HepG2 (cell line): ENCODE measurements around the gene MVP. TPM values are rescaled to one million over a fixed set of nuclear protein-coding genes. Genes with fewer than 3 reads are reported as not detected.

Experiments used
- EP300 ChIP-seq, 3 experiments: sonication (generic) in 1 of 3; formaldehyde crosslinking in 1 of 3; IDR thresholded peaks; 2 replicates each; pipeline versions ENCODE4 v1.5.1 to v1.6.1; 2011 to 2020; ENCODE audit warnings: low read depth in 2 of 3, low read length in 2 of 3, borderline replicate concordance in 1 of 3, improper control_type of control experiment in 1 of 3, mild to moderate bottlenecking in 1 of 3, missing genetic modification reagents in 1 of 3, moderate library complexity in 1 of 3
- HNRNPL ChIP-seq: fragments of 200-400 bp; formaldehyde crosslinking; IDR thresholded peaks from 2 replicates; pipeline ENCODE4 v1.6.1; 2017; ENCODE audit warnings: mild to moderate bottlenecking, low read depth, low read length
- HOXA3 ChIP-seq: sonication (generic); formaldehyde crosslinking; IDR thresholded peaks from 2 replicates; pipeline ENCODE4 v1.5.0; 2020; ENCODE audit warnings: missing genetic modification reagents
- IRX3 ChIP-seq: sonication (generic); formaldehyde crosslinking; IDR thresholded peaks from 2 replicates; pipeline ENCODE4 v1.8.1; 2023; ENCODE audit warnings: mild to moderate bottlenecking, low read depth, missing genetic modification reagents, borderline replicate concordance
- MAF1 ChIP-seq: sonication (generic); formaldehyde crosslinking; IDR thresholded peaks from 2 replicates; pipeline ENCODE4 v1.5.0; 2020; ENCODE audit warnings: missing genetic modification reagents, borderline replicate concordance
- MAFK ChIP-seq, 2 experiments: IDR thresholded peaks in 1 of 2; conservative IDR thresholded peaks in 1 of 2; 2 replicates each; pipeline ENCODE4 v1.6.1; 2011; ENCODE audit warnings: improper control_type of control experiment in 2 of 2, low read length in 2 of 2
- MAZ ChIP-seq, 2 experiments: sonication (generic) in 1 of 2; formaldehyde crosslinking in 1 of 2; IDR thresholded peaks; 2 replicates each; pipeline versions ENCODE4 v1.5.0 to v1.6.1; 2012 to 2020; ENCODE audit warnings: low read depth in 2 of 2, mild to moderate bottlenecking in 2 of 2, borderline replicate concordance in 1 of 2, improper control_type of control experiment in 1 of 2, low read length in 1 of 2, missing genetic modification reagents in 1 of 2, moderate library complexity in 1 of 2
- MTA3 ChIP-seq: sonication (generic); formaldehyde crosslinking; IDR thresholded peaks from 2 replicates; pipeline ENCODE4 v1.4.0; 2020; ENCODE audit warnings: missing genetic modification reagents
- PHF8 ChIP-seq: sonication (generic); formaldehyde crosslinking; IDR thresholded peaks from 2 replicates; pipeline ENCODE4 v1.5.0; 2020; ENCODE audit warnings: missing genetic modification reagents
- REL ChIP-seq: sonication (generic); formaldehyde crosslinking; conservative IDR thresholded peaks from 2 replicates; pipeline ENCODE4 v1.8.0; 2022; ENCODE audit warnings: mild to moderate bottlenecking, missing genetic modification reagents, moderate library complexity
- RXRA ChIP-seq: sonication (generic); formaldehyde crosslinking; IDR thresholded peaks from 2 replicates; pipeline ENCODE4 v1.5.1; 2020; ENCODE audit warnings: missing genetic modification reagents
- SALL2 ChIP-seq: sonication (generic); formaldehyde crosslinking; IDR thresholded peaks from 2 replicates; pipeline ENCODE4 v1.8.1; 2023; ENCODE audit warnings: mild to moderate bottlenecking, missing genetic modification reagents, inconsistent platforms
- SP140L ChIP-seq: sonication (generic); formaldehyde crosslinking; IDR thresholded peaks from 2 replicates; pipeline ENCODE4 v1.4.0; 2020; ENCODE audit warnings: missing genetic modification reagents, borderline replicate concordance
- SP5 ChIP-seq: IDR thresholded peaks from 2 replicates; pipeline ENCODE4 v1.6.1; 2016; ENCODE audit warnings: low read depth, borderline replicate concordance
- SPEN ChIP-seq: sonication (generic); formaldehyde crosslinking; IDR thresholded peaks from 2 replicates; pipeline ENCODE4 v1.5.1; 2020; ENCODE audit warnings: low read depth, mild to moderate bottlenecking, missing genetic modification reagents
- TGIF2 ChIP-seq: IDR thresholded peaks from 2 replicates; pipeline ENCODE4 v1.6.1; 2016; ENCODE audit warnings: control low read depth, missing compliant biosample characterization
- TRIM24 ChIP-seq: sonication (generic); formaldehyde crosslinking; IDR thresholded peaks from 2 replicates; pipeline ENCODE4 v1.8.0; 2022; ENCODE audit warnings: mild to moderate bottlenecking, missing genetic modification reagents
- ZNF264 ChIP-seq: sonication (generic); formaldehyde crosslinking; IDR thresholded peaks from 2 replicates; pipeline ENCODE4 v1.4.0; 2020; ENCODE audit warnings: missing genetic modification reagents
- ZNF33A ChIP-seq: sonication (generic); formaldehyde crosslinking; IDR thresholded peaks from 2 replicates; pipeline ENCODE4 v1.5.1; 2020; ENCODE audit warnings: missing genetic modification reagents, mild to moderate bottlenecking, moderate library complexity, borderline replicate concordance
- ZNF354B ChIP-seq: sonication (generic); formaldehyde crosslinking; IDR thresholded peaks from 2 replicates; pipeline ENCODE4 v1.8.0; 2022; ENCODE audit warnings: mild to moderate bottlenecking, missing genetic modification reagents
- ZNF383 ChIP-seq: sonication (generic); formaldehyde crosslinking; IDR thresholded peaks from 2 replicates; pipeline ENCODE4 v1.4.0; 2020; ENCODE audit warnings: missing genetic modification reagents, mild to moderate bottlenecking, borderline replicate concordance
- ZNF639 ChIP-seq: conservative IDR thresholded peaks from 2 replicates; pipeline ENCODE4 v1.6.1; 2018; ENCODE audit warnings: missing genetic modification reagents
- ZNF709 ChIP-seq: sonication (generic); formaldehyde crosslinking; IDR thresholded peaks from 2 replicates; pipeline ENCODE4 v1.5.0; 2020; ENCODE audit warnings: mild to moderate bottlenecking, missing genetic modification reagents
- ZNF720 ChIP-seq: sonication (generic); formaldehyde crosslinking; IDR thresholded peaks from 2 replicates; pipeline ENCODE4 v1.4.0; 2020; ENCODE audit warnings: missing genetic modification reagents
- ZSCAN30 ChIP-seq: sonication (generic); formaldehyde crosslinking; IDR thresholded peaks from 2 replicates; pipeline ENCODE4 v1.5.0; 2020; ENCODE audit warnings: mild to moderate bottlenecking, missing genetic modification reagents
- polyA plus RNA-seq, 8 experiments: library from polyadenylated mRNA; depleted of rRNA in 3 of 8; stranded (reverse) in 7 of 8; unstranded in 1 of 8; fragments of >200 nt; fragmentation: Illumina TruSeq in 4 of 8; extraction: Trizol in 4 of 8; gene quantifications; 2 replicates each; pipeline versions ENCODE4 v1.2.1 to v1.2.3, GENCODE V29; 2011 to 2016; ENCODE audit warnings: low read depth in 4 of 8, missing spikeins in 1 of 8, mixed read lengths in 1 of 8; ENCODE audit not compliant: insufficient read depth in 1 of 8
- total RNA-seq, 5 experiments: library from RNA; depleted of rRNA; stranded (reverse); fragments of >200 nt; fragmentation: Illumina TruSeq; extraction: Trizol; gene quantifications; 2 replicates each; pipeline ENCODE4 v1.2.3, GENCODE V29; 2016; ENCODE audit warnings: low read depth in 1 of 5

The MVP gene
- total and polyA plus RNA-seq, 2 of the 13 experiments (the other 11 are each of a cell fraction or from before 2014, with no cell fraction given) = 22.9 to 43.5 TPM

DNA sequence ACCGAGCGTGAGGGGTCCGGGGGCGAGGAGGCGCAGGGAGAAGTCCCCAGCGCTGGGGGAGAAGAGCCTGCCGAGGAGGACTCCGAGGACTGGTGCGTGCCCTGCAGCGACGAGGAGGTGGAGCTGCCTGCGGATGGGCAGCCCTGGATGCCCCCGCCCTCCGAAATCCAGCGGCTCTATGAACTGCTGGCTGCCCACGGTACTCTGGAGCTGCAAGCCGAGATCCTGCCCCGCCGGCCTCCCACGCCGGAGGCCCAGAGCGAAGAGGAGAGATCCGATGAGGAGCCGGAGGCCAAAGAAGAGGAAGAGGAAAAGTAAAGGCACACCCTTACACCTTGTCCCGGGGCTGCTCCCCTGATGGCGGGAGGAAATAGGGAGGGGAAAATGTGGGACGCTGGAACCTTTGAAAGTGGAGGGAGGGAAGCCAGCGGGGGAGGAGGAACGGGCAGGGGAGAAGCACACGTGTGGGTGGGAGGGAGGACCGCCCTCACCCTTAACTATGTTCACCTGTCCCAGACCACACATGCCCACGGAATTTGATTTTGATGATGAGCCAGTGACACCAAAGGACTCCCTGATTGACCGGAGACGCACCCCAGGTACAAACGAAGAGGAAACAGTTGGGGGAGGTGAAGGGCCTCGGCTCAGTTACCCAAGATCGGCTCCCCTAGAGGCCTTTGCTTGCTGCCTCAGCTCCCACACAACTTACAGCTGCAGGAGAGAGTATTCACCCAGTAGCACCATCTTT, 3.4 kb upstream of the MVP start (continued):
- TF ChIP-seq ZNF639 (CRISPR knock-in tag) (no peak; the same call in 1 of the 2 replicates), MAZ (IDR thresholded peaks at IDR 0.05; ENCODE audit: borderline replicate concordance, low read depth, low read length) (no peak), MAZ (CRISPR knock-in tag; IDR thresholded peaks at IDR 0.05; ENCODE audit: low read depth) (peak; percentile 67; the same call in 1 of the 2 replicates), SP5 (CRISPR knock-in tag) (0 out of 2 replicates have a peak, but pooled peaks have one; percentile 13), ZNF264 (no peak), HOXA3 (no peak), MAF1 (CRISPR knock-in tag) (no peak), ZSCAN30 (CRISPR knock-in tag) (peak; percentile 26; the same call in 1 of the 2 replicates), ZNF709 (CRISPR knock-in tag) (peak; percentile 63), EP300 (IDR thresholded peaks at IDR 0.05; ENCODE audit: low read depth in 2 of 2, low read length in 2 of 2) (peak in 1 of 2 experiments; percentile 9; a peak in 1 of 4 replicates), EP300 (CRISPR knock-in tag; IDR thresholded peaks at IDR 0.05; ENCODE audit: borderline replicate concordance) (no peak), PHF8 (CRISPR knock-in tag) (peak; percentile 20; the same call in 1 of the 2 replicates), IRX3 (CRISPR knock-in tag) (0 out of 2 replicates have a peak, but pooled peaks have one; percentile 11), TGIF2 (CRISPR knock-in tag) (peak; percentile 78), SP140L (no peak), REL (CRISPR knock-in tag) (0 out of 2 replicates have a peak, but pooled peaks have one; percentile 18), TRIM24 (CRISPR knock-in tag) (peak; percentile 55; the same call in 1 of the 2 replicates), HNRNPL (peak; percentile 60; the same call in 1 of the 2 replicates), ZNF383 (CRISPR knock-in tag) (no peak), ZNF720 (CRISPR knock-in tag) (no peak), MAFK (conservative IDR thresholded peaks at IDR 0.05 in 1 of 2, IDR thresholded peaks at IDR 0.05 in 1 of 2; ENCODE audit: low read length in 2 of 2) (no peak), ZNF354B (CRISPR knock-in tag) (0 out of 2 replicates have a peak, but pooled peaks have one; percentile 5), SPEN (CRISPR knock-in tag) (no peak), MTA3 (CRISPR knock-in tag) (no peak), ZNF33A (CRISPR knock-in tag) (no peak), SALL2 (no peak; the same call in 1 of the 2 replicates), RXRA (CRISPR knock-in tag) (peak; percentile 13; the same call in 1 of the 2 replicates)
